Nephron (organoid): Measurements from ENCODE around the gene PSMD12.
"Not testable (repeated sequence)": the region's sequence is repeated elsewhere in the genome, so short reads cannot be mapped to it uniquely, and the experiment has no call there.

ENCODE experiments used
- H3K27ac Mint-ChIP-seq, 3 experiments: 2 replicates each; pipeline ENCODE4 v1.8.0; 2020; ENCODE audit warnings: mixed read lengths in 3 of 3, mild to moderate bottlenecking in 2 of 3, moderate library complexity in 1 of 3
- H3K27me3 Mint-ChIP-seq: 2 replicates; pipeline ENCODE4 v1.8.0; 2021; ENCODE audit warnings: low read depth, mild to moderate bottlenecking, moderate library complexity, mixed read lengths
- H3K36me3 Mint-ChIP-seq: 2 replicates; pipeline ENCODE4 v1.8.0; 2020; ENCODE audit warnings: low read depth, mixed read lengths
- H3K4me1 Mint-ChIP-seq: 2 replicates; pipeline ENCODE4 v1.8.0; 2020; ENCODE audit warnings: mixed read lengths
- H3K4me3 Mint-ChIP-seq, 3 experiments: 2 replicates each; pipeline ENCODE4 v1.8.0; 2020; ENCODE audit warnings: mild to moderate bottlenecking in 3 of 3, mixed read lengths in 3 of 3, moderate library complexity in 2 of 3
- H3K9me3 Mint-ChIP-seq: 2 replicates; pipeline ENCODE4 v1.8.0; 2020; ENCODE audit warnings: mixed read lengths
- TF ChIP-seq, protein P1 (sequence below), 3 experiments: fragments of 200-600 bp; sonication (generic); IDR thresholded peaks; one replicate each; pipeline ENCODE4 v1.5.0; 2021; ENCODE audit warnings: antibody characterized with exemption in 3 of 3; ENCODE audit not compliant: unreplicated experiment in 3 of 3

PSMD12 gene

DNA sequence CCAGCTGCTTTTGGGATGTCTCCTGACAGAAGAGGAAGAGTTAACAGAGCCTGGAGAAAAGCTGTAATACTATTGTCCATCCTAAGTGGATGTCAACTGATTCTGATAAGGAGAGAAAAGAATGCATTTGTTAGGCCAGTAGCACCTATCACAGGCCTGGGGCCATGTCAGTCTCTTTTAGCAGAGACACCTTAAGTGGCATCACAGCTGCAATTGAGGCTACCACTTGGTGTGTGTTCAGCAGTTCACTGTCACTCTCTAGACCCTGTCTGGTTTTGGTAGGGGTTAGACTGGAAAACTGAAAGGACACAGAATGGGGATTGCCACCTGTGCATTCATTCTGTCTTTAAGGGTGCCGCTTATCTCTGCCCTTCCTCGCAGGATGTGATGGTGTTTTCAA lies 42.0 kb downstream of the PSMD12 start:
- Mint-ChIP-seq H3K36me3 (no peaks in the 10 kb centered on the region), H3K27me3 (peaks cover 8% of the 10 kb centered on the region), H3K9me3 (peaks cover 2% of the 10 kb centered on the region), H3K27ac (no peak overlapping the region), H3K4me3 (no peak overlapping the region), H3K4me1 (no peaks in the 10 kb centered on the region)
- TF ChIP-seq, protein P1, sequence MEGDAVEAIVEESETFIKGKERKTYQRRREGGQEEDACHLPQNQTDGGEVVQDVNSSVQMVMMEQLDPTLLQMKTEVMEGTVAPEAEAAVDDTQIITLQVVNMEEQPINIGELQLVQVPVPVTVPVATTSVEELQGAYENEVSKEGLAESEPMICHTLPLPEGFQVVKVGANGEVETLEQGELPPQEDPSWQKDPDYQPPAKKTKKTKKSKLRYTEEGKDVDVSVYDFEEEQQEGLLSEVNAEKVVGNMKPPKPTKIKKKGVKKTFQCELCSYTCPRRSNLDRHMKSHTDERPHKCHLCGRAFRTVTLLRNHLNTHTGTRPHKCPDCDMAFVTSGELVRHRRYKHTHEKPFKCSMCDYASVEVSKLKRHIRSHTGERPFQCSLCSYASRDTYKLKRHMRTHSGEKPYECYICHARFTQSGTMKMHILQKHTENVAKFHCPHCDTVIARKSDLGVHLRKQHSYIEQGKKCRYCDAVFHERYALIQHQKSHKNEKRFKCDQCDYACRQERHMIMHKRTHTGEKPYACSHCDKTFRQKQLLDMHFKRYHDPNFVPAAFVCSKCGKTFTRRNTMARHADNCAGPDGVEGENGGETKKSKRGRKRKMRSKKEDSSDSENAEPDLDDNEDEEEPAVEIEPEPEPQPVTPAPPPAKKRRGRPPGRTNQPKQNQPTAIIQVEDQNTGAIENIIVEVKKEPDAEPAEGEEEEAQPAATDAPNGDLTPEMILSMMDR (IDR thresholded peaks at IDR 0.05; ENCODE audit: unreplicated experiment in 3 of 3): no peak

GRCh38 chr17:67323445-67323844 lies 42.9 kb downstream of the PSMD12 start:
- TF ChIP-seq, protein P1 (IDR thresholded peaks at IDR 0.05; ENCODE audit: unreplicated experiment in 3 of 3): no peak
- H3K9me3 Mint-ChIP-seq: peaks cover 2% of the 10 kb centered on the region
- H3K36me3 Mint-ChIP-seq: no peaks in the 10 kb centered on the region
- H3K27me3 Mint-ChIP-seq: peaks cover 8% of the 10 kb centered on the region
- H3K27ac Mint-ChIP-seq: no peak overlapping the region
- H3K4me3 Mint-ChIP-seq: no peak overlapping the region
- H3K4me1 Mint-ChIP-seq: no peaks in the 10 kb centered on the region

GRCh38 chr17:67322042-67322787 lies 44.2 kb downstream of the PSMD12 start:
- H3K4me1 Mint-ChIP-seq: no peaks in the 10 kb centered on the region
- H3K9me3 Mint-ChIP-seq: no peaks in the 10 kb centered on the region
- H3K4me3 Mint-ChIP-seq: no peak overlapping the region
- peaks cover 8% of the 10 kb centered on the region for H3K27me3 Mint-ChIP-seq
- H3K36me3 Mint-ChIP-seq: no peaks in the 10 kb centered on the region
- TF ChIP-seq, protein P1 (IDR thresholded peaks at IDR 0.05; ENCODE audit: unreplicated experiment in 3 of 3): no peak
- no peak overlapping the region for H3K27ac Mint-ChIP-seq

GRCh38 chr17:67321486-67321885 lies 44.9 kb downstream of the PSMD12 start:
- H3K4me1 Mint-ChIP-seq, H3K4me3 Mint-ChIP-seq, H3K36me3 Mint-ChIP-seq, H3K27ac Mint-ChIP-seq, H3K27me3 Mint-ChIP-seq, H3K9me3 Mint-ChIP-seq: not testable (repeated sequence)

DNA sequence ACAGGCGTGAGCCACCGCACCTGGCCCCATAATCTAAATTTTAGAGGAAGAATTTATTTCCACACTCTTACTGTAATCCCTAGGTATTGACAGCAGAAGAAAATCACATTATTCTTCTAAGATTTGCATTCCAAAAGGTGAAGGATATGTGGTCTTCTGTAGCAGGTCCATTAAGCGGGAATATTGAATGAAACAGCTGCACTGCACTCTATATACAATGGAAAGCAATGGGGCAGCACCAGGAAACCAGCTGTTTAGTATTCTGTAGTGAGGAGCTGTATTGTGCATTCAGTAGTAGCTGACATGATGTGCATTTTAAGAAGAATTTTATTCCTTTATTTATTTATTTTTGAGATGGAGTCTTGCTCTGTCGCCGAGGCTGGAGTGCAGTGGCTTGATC lies 49.6 kb downstream of the PSMD12 start:
- no peaks in the 10 kb centered on the region for H3K9me3 Mint-ChIP-seq
- H3K4me1 Mint-ChIP-seq: no peaks in the 10 kb centered on the region
- H3K4me3 Mint-ChIP-seq: no peak overlapping the region
- no peak overlapping the region for H3K27ac Mint-ChIP-seq
- no peaks in the 10 kb centered on the region for H3K36me3 Mint-ChIP-seq
- H3K27me3 Mint-ChIP-seq: no peaks in the 10 kb centered on the region
- TF ChIP-seq, protein P1 (IDR thresholded peaks at IDR 0.05; ENCODE audit: unreplicated experiment in 3 of 3): no peak

GRCh38 chr17:67315865-67316264 lies 50.5 kb downstream of the PSMD12 start:
- Mint-ChIP-seq H3K27me3 (no peaks in the 10 kb centered on the region), H3K4me1 (no peaks in the 10 kb centered on the region), H3K9me3 (no peaks in the 10 kb centered on the region), H3K4me3 (no peak overlapping the region), H3K27ac (no peak overlapping the region), H3K36me3 (no peaks in the 10 kb centered on the region)
- TF ChIP-seq, protein P1 (IDR thresholded peaks at IDR 0.05; ENCODE audit: unreplicated experiment in 3 of 3): no peak
